Nephron progenitor cell (in vitro differentiated cells): ENCODE data around the gene DYRK2.

Experiments used
- DNase-seq: peaks from one replicate; pipeline ENCODE4 v3.0.0; 2021
- H3K27ac Mint-ChIP-seq: 2 replicates; pipeline ENCODE4 v1.8.0; 2021; ENCODE audit warnings: mild to moderate bottlenecking, moderate library complexity, mixed read lengths
- H3K27me3 Mint-ChIP-seq: 2 replicates; pipeline ENCODE4 v1.8.0; 2021; ENCODE audit warnings: mild to moderate bottlenecking, low read depth, mixed read lengths; ENCODE audit not compliant: poor library complexity
- H3K36me3 Mint-ChIP-seq: 2 replicates; pipeline ENCODE4 v1.8.0; 2021; ENCODE audit warnings: low read depth, mixed read lengths
- H3K4me1 Mint-ChIP-seq: 2 replicates; pipeline ENCODE4 v1.8.0; 2021; ENCODE audit warnings: mixed read lengths
- H3K4me3 Mint-ChIP-seq: 2 replicates; pipeline ENCODE4 v1.8.0; 2021; ENCODE audit warnings: mild to moderate bottlenecking, moderate library complexity, mixed read lengths
- H3K9me3 Mint-ChIP-seq: 2 replicates; pipeline ENCODE4 v1.8.0; 2021; ENCODE audit warnings: mild to moderate bottlenecking, moderate library complexity, mixed read lengths
- CTCF ChIP-seq: fragments of 200-600 bp; sonication (generic); IDR thresholded peaks from 2 replicates; pipeline ENCODE4 v1.5.0; 2021; ENCODE audit warnings: antibody characterized with exemption

Gene DYRK2

GRCh38 chr12:67650388-67651131 is 2.0 kb downstream of the DYRK2 start:
- H3K27ac Mint-ChIP-seq: peak overlapping the region; percentile 91
- DNase-seq: peak; percentile 12
- H3K36me3 Mint-ChIP-seq: peaks cover 49% of the 10 kb centered on the region
- H3K27me3 Mint-ChIP-seq: no peaks in the 10 kb centered on the region
- TF ChIP-seq CTCF: no peak
- peaks cover 71% of the 10 kb centered on the region for H3K4me1 Mint-ChIP-seq
- H3K9me3 Mint-ChIP-seq: no peaks in the 10 kb centered on the region
- peak overlapping the region; percentile 97 for H3K4me3 Mint-ChIP-seq

- Mint-ChIP-seq H3K4me1 (peaks cover 70% of the 10 kb centered on the region), H3K9me3 (no peaks in the 10 kb centered on the region), H3K27ac (peak overlapping the region; percentile 91), H3K4me3 (peak overlapping the region; percentile 97), H3K27me3 (no peaks in the 10 kb centered on the region), H3K36me3 (peaks cover 56% of the 10 kb centered on the region)
- no peak for TF ChIP-seq CTCF
- DNase-seq: no peak
Observed at GRCh38 chr12:67651132-67651695, 2.7 kb downstream of the DYRK2 start.

GRCh38 chr12:67655829-67656228 is 7.3 kb downstream of the DYRK2 start:
- H3K36me3 Mint-ChIP-seq: peaks cover 91% of the 10 kb centered on the region
- H3K4me3 Mint-ChIP-seq: no peak overlapping the region
- peaks cover 80% of the 10 kb centered on the region for H3K4me1 Mint-ChIP-seq

GRCh38 chr12:67656251-67656650 is 7.7 kb downstream of the DYRK2 start:
- TF ChIP-seq CTCF: no peak
- Mint-ChIP-seq H3K36me3 (peaks cover 91% of the 10 kb centered on the region), H3K4me1 (peaks cover 80% of the 10 kb centered on the region), H3K27ac (peak overlapping the region; percentile 39), H3K9me3 (no peaks in the 10 kb centered on the region), H3K27me3 (no peaks in the 10 kb centered on the region), H3K4me3 (no peak overlapping the region)
- DNase-seq: no peak

More at GRCh38 chr12:67655829-67656228, 7.3 kb downstream of the DYRK2 start:
- Mint-ChIP-seq H3K9me3 (no peaks in the 10 kb centered on the region), H3K27me3 (no peaks in the 10 kb centered on the region), H3K27ac (peak overlapping the region; percentile 41)
- no peak for DNase-seq
- TF ChIP-seq CTCF: no peak

GRCh38 chr12:67658486-67658885 is 9.9 kb downstream of the DYRK2 start:
- Mint-ChIP-seq H3K36me3 (peaks cover 89% of the 10 kb centered on the region), H3K27ac (no peak overlapping the region), H3K27me3 (no peaks in the 10 kb centered on the region), H3K9me3 (no peaks in the 10 kb centered on the region), H3K4me1 (peaks cover 66% of the 10 kb centered on the region), H3K4me3 (no peak overlapping the region)
- TF ChIP-seq CTCF: no peak
- DNase-seq: no peak

GRCh38 chr12:67659292-67659691 is 10.7 kb downstream of the DYRK2 start:
- TF ChIP-seq CTCF: no peak
- no peak overlapping the region for H3K4me3 Mint-ChIP-seq
- H3K36me3 Mint-ChIP-seq: peaks cover 82% of the 10 kb centered on the region
- peak overlapping the region; percentile 1 for H3K27ac Mint-ChIP-seq
- no peaks in the 10 kb centered on the region for H3K9me3 Mint-ChIP-seq
- no peak for DNase-seq
- peaks cover 58% of the 10 kb centered on the region for H3K4me1 Mint-ChIP-seq
- H3K27me3 Mint-ChIP-seq: no peaks in the 10 kb centered on the region
